ENCODE results near the gene THRSP.
"Not testable (repeated sequence)": the region's sequence is repeated elsewhere in the genome, so short reads cannot be mapped to it uniquely, and the experiment has no call there.

DNA sequence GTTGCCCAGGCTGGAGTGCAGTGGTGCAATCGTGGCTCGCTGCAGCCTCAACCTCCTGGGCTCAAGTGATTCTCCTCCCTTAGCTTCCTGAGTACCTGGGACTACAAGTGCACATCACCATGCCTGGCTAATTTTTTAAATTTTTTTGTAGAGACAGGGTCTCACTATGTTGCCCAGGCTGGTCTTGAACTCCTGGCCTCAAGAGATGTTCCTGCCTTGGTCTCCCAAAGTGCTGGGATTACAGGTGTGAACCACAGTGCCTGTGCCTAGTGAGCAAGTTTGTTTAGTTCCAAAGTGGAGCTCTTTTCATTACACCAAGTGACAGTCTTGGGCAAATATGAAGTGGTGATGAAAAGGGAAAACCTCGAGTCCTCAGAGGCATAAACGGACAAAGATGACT is 13.9 kb downstream of the THRSP start:
- not testable (repeated sequence) for TF ChIP-seq CTCF, POLR2AphosphoS5 (IDR thresholded peaks at IDR 0.05)

Measured in suprapubic skin (tissue), 3 donors.